Hematopoietic multipotent progenitor cell treated with erythropoietin and hydrocortisone succinate and interleukin-3 and kit ligand, for 15 days (in vitro differentiated cells): ENCODE data around the gene ACSF2.
"Not testable (repeated sequence)": the region's sequence is repeated elsewhere in the genome, so short reads cannot be mapped to it uniquely, and the experiment has no call there.

Experiments
- DNase-seq: peaks from one replicate; pipeline ENCODE4 v3.0.0-alpha.2; 2015; ENCODE audit warnings: low spot score

ACSF2 gene

GRCh38 chr17:50407921-50408320 is 18.1 kb upstream of the ACSF2 start:
- DNase-seq: no peak

GRCh38 chr17:50412188-50412732 is 13.8 kb upstream of the ACSF2 start:
- DNase-seq: no peak

- no peak for DNase-seq
These were observed 11.2 kb upstream of the ACSF2 start for GRCh38 chr17:50414808-50415207.

- DNase-seq: not testable (repeated sequence)
These were observed 6.4 kb upstream of the ACSF2 start for GRCh38 chr17:50419577-50419976.

- DNase-seq: no peak
These were observed 5.5 kb upstream of the ACSF2 start for GRCh38 chr17:50420419-50421112.

- peak; percentile 45 for DNase-seq
These were observed 4.5 kb upstream of the ACSF2 start for GRCh38 chr17:50421308-50422051.

GRCh38 chr17:50422738-50423137 is 3.3 kb upstream of the ACSF2 start:
- no peak for DNase-seq

- no peak for DNase-seq
These were observed 2.4 kb upstream of the ACSF2 start for GRCh38 chr17:50423553-50424159.

- no peak for DNase-seq
These were observed 1.6 kb upstream of the ACSF2 start for GRCh38 chr17:50424246-50424995.

GRCh38 chr17:50424996-50425681 is 879 bp upstream of the ACSF2 start:
- no peak for DNase-seq

- DNase-seq: no peak
These were observed 409 bp downstream of the ACSF2 start for GRCh38 chr17:50426472-50426782.

- DNase-seq: peak; percentile 30
These were observed 1.1 kb downstream of the ACSF2 start for GRCh38 chr17:50426814-50427787.

- not testable (repeated sequence) for DNase-seq
These were observed 2.1 kb downstream of the ACSF2 start for GRCh38 chr17:50428126-50428525.

- no peak for DNase-seq
These were observed 2.9 kb downstream of the ACSF2 start for GRCh38 chr17:50428831-50429424.

GRCh38 chr17:50429793-50430192 is 3.8 kb downstream of the ACSF2 start:
- DNase-seq: no peak

- no peak for DNase-seq
These were observed 5.0 kb downstream of the ACSF2 start for GRCh38 chr17:50430821-50431618.

- no peak for DNase-seq
These were observed 6.2 kb downstream of the ACSF2 start for GRCh38 chr17:50432125-50432762.

GRCh38 chr17:50437409-50437808 is 11.4 kb downstream of the ACSF2 start:
- no peak for DNase-seq

GRCh38 chr17:50439008-50439407 is 13.0 kb downstream of the ACSF2 start:
- no peak for DNase-seq
